Measurements from ENCODE around the gene LNPEP.
"Not testable (repeated sequence)": the region's sequence is repeated elsewhere in the genome, so short reads cannot be mapped to it uniquely, and the experiment has no call there.

The LNPEP gene

DNA sequence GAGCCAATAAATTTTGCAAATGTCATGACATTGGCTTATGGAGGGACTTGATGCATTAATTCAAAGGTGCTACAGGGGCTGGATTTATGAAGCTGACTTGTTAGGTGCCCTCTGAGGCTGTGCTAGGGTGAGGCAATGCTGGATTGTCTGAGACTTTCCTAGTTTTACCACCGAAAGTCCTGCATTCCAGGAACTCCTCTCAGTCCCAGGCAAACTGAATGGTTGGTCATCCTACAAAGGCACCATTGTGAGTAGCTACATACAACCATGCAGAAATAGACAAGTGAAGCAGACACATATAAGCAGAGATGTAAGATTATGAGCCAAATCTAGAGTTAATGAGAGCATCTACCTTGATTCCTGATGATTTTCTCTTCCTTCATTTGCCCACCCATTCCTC is 111.2 kb downstream of the LNPEP start:
- DNase-seq (ENCODE audit: low read depth in 2 of 2, low spot score in 1 of 2) = no peak

DNA sequence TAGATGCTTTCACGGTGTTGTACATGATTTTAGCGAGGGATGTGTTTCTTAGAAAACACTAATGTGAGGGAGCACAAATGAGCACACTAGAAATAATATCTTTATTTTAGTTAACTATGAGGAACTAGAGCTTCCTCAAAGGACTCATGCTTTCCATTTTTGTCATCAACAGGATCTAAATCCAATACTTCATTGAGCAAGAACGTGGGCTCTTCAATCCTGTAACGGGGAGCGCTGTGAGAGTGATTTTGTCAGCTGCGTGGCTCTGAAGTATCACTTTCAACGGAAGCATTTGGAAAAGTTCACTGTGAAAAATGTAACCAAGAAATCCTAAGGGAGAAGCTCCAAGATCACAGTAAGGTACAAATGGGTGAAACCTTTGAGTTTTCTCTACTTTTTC is 113.3 kb downstream of the LNPEP start:
- no peak for DNase-seq (ENCODE audit: low read depth in 2 of 2, low spot score in 1 of 2)

DNA sequence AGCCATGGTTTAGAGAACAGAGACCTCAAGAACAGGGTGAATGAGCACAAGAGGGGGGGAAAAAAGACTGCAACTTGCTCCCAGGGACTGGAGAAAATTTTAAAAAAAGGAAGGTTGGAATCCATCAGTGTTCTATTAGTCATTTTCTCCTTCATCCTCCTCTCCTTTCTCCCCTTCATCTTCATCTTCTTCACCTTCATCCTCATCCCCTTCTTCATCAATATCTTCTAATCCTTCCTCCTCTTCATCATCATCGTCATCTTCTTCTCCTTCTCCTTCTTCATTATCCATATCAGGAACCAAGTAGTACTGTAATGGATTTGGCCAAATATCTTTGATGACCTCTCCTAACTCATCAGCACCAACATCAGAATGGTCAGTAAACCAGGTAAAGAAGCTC is 120.4 kb downstream of the LNPEP start:
- no peak for DNase-seq (ENCODE audit: low read depth in 2 of 2, low spot score in 1 of 2)

DNA sequence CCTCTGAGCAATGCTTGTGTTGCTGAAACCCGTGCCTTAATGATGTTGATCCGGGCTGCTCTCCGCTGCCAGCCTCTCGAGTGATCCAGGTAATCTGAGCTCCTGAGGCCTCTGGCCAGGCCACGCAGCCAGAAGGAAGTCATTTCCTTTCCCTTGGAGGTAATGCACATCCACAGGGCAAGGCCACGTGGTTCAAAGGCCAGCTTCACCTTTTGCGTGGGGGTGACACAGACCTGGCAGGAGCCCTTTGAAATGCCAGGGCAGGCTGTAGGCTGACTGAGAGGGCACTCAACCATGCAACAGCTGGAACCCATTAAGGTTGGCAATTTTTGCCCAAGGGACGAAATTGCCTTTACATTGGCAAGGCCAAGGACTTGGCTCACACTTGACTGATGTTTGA is 126.2 kb downstream of the LNPEP start:
- DNase-seq (ENCODE audit: low read depth in 2 of 2, low spot score in 1 of 2) = no peak

DNA sequence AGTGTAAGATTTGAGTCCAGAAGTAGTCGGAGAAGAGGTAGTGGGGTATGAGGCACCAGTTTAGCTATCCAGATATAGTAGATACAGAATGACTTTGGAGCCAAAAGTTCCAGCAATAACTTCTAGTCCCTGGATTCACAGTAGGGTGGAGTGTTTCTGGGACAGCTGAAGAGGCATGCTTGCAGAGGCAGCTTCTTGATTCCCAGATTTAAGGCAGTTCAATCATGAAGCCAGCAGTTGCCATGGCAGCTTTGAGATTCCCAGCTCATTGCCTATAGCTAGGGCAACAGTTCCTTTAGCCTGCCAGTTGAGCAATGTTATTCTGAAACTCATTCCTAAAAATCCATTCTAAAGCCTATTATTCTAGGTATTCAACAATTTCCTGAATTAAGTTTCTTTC is 127.4 kb downstream of the LNPEP start:
- no peak for DNase-seq (ENCODE audit: low read depth in 2 of 2, low spot score in 1 of 2)

DNA sequence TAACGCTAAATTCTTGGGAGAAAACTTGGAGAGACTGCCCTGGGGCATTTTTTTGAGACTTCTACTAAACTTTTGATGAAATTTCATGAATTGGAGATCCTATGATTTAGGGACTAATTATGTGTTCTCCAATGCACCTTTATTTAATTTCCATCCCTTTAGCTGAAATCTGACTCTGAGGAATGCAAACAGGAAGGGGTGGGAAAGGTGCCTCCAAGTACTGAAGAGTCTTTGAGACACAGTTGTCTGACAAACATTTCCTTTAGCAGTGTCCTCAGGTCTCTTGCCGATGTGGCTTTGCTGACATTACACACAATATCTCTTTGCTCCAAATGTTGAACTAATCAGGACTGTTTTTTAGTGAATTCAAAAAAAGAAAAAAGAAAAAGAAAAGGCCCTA is 129.6 kb downstream of the LNPEP start:
- no peak for DNase-seq (ENCODE audit: low read depth in 2 of 2, low spot score in 1 of 2)

DNA sequence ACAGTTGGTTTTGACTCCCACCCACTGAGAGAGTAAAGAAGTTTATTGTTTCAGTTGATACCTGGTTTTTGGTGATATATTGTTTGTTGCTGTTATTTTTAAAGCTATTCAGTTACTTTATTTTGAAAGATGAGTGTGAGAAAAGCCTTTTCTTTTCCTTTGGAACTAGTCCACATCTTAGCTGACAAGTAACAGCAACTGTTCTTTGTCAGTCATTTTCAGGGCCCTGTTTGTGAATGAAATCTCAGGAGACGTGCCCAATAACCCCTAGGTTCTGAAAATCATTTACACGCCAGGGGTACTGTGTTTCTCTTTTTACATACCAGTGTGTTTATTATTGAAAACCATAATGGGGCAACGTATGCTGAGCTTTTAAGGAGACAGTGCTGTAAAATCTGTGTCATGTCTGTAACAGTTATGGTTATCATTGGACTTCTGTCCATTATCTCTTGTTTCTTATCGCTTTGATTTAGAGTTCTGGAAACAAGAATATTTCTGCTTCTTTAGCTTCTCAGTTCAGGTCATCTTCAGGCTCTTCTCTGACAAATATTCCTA is 131.5 kb downstream of the LNPEP start:
- no peak for DNase-seq (ENCODE audit: low read depth in 2 of 2, low spot score in 1 of 2)

DNA sequence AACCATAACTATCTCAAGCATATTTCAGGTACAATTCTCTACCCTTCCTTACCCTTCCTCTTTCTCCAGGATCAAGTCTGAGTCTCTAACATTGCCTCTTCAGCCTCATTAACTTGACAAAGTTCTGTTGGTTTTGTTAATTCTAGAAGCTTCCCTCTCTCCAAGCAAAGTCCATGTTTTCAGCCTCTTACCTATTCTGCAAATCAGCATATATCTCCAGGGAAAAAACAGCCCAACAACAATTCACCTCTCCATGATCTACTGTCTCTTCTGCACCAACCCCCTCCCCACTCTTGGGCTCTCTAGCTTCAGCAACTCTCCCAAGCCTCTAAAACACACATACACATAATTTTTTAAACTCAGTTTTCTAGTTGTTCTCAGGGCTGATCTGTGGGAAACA is 134.4 kb downstream of the LNPEP start:
- DNase-seq (ENCODE audit: low read depth in 2 of 2, low spot score in 1 of 2) = no peak

DNA sequence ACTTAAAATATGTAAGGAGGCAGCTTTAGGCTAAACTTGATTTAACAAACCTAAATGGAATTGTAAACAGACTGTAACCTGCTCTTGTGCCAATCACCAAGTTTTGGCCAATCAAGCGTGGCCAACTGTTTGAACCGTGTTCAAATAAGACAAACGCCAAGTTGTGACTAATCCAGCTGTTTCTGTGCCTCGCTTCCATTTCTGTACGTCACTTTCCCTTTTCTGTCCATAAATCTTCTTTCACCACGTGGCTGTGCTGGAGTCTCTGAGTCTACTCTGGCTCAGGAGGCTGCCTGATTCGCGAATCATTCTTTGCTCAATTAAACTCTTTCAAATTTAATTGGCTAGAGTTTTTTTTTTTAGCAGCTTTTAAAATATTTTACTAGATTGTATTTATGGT is 135.2 kb downstream of the LNPEP start:
- DNase-seq (ENCODE audit: low read depth in 2 of 2, low spot score in 1 of 2) = no peak

DNA sequence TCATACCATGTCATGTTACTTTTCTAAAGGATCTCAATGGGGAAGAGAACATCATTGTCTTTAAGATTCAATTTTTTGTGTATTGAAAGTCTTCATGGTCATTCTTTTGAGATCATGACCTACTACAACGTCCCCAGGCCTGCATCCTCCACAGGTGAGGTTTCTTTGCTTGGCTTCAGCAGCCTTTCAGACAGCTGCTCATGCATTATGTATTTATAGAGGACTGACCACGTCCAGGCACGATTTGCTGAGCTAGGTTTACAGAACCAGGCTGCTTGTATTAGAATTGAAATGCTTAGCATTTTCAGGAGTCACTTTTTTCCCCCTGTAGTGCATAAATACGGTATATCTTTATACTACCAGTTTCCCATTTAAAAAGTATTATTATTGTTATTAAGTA is 136.1 kb downstream of the LNPEP start:
- no peak for DNase-seq (ENCODE audit: low read depth in 2 of 2, low spot score in 1 of 2)

DNA sequence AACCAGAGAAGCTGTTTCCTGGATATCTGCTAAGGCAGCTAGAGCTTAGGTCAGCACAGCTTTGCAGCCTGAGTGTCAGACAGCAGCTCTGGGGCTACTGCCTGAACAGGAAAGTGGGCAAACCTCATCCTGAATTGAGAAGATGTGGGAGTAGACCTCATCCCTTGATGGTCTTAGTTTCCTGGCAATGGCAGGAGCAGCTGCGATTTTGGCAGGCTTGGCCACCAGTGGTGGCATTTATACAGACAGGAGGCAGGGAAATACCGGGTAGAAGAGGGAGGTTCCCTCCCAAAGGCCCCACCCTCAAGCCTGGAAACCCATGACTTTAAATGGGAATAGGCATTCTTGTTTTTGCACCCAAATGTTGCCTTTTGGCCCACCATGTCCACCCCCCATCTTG is 136.8 kb downstream of the LNPEP start:
- no peak for DNase-seq (ENCODE audit: low read depth in 2 of 2, low spot score in 1 of 2)

DNA sequence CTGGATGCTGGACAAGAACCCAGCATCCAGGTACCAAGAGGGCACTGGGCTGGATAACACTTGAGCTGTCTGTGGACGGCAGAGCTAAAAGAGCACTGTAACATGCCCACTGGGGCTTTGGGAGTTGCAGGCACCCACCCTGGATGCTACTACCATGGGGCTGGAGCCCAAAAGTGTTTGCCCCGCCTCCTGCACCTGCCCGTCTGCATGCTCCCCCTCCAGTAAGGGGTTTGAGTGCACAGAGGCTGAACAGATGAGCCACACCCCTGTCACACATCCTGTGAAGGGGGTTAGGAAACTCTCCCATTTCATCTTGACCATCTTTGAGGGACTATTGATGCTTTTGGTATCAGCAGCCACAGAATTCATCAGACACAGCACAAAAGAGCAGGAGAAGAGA is 137.5 kb downstream of the LNPEP start:
- DNase-seq (ENCODE audit: low read depth in 2 of 2, low spot score in 1 of 2) = no peak

DNA sequence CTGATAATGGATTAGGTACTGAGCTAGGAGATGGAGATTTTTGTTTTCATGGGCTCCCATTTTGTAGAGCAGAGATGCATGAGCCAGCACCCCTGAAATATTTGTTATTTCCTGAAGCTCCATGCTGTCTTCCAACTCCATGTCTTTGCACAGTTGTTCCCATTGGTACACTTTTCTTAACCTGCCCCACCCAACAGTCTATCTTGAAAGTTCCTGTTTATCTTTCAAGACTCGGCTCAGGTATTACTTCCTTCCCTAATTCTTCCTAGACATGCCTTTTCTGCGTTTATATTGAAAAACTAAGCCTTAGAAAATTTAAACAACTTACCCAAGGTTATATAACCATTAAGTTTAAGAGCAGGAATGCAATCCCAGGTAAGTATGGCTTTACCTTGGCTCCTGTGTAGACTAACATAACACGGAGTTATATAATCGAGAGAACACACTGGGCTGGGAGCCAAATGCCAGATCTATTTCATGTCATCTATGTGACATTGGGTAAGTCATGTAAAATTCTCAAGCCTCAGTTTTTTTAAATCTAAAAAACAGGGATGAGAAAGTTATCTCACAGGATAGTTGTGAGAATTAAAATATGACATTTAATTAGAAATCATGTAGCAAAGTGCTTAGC is 139.1 kb downstream of the LNPEP start:
- no peak for DNase-seq (ENCODE audit: low read depth in 2 of 2, low spot score in 1 of 2)

DNA sequence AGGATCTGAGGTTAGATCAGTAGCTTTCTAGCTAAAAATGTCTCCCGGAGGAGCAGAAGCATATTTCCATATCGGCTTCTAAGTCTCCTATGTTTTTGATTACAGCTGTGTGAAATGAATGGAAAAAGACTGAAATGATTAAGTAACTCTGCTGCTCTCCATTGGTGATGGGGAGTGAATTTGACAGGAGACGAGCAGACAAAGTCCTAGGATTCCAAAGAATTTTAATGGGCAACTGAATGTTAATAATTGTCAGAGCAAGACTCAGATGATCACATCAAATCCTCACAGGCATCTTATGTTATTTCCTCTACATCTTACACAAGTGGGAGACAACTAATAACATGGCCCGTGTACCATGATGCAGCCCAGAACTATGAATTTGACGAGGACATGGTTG is 139.8 kb downstream of the LNPEP start:
- DNase-seq (ENCODE audit: low read depth in 2 of 2, low spot score in 1 of 2) = no peak

DNA sequence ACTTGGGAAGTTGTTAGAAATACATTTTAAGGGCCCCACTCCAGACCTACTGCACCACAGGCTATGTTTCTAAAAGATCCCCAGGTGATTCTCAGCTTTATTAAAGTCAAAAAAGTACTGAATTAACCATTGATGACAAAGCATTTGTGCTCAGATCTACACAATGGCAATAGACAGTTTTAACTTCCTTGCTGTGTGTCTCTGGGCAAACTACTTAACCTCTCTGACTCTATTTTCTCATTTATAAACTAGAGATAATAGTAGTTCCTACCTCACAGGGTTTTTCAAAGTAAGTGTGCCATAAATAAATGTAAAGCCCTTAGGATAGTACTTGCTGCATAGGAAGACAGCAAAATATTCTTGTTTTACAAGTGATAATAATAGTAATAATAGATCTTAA is 140.2 kb downstream of the LNPEP start:
- DNase-seq (ENCODE audit: low read depth in 2 of 2, low spot score in 1 of 2) = no peak

DNA sequence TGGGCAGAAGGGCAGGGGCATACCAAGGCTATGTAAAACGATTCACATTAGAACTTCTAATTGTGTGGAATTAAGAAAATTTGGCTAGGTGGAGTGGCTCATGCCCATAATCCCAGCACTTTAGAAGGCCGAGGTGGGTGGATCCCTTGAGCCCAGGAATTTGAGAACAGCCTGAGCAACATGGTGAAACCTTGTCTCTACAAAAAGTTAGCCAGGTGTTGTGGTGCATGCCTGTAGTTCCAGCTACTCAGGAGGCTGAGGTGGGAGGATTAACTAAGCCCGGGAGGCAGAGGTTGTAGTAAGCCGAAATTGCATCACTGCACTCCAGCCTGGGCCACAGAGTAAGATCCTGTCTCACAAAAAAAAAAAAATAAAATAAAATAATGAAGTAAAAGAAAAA is 141.4 kb downstream of the LNPEP start:
- no peak for DNase-seq (ENCODE audit: low read depth in 2 of 2, low spot score in 1 of 2)

DNA sequence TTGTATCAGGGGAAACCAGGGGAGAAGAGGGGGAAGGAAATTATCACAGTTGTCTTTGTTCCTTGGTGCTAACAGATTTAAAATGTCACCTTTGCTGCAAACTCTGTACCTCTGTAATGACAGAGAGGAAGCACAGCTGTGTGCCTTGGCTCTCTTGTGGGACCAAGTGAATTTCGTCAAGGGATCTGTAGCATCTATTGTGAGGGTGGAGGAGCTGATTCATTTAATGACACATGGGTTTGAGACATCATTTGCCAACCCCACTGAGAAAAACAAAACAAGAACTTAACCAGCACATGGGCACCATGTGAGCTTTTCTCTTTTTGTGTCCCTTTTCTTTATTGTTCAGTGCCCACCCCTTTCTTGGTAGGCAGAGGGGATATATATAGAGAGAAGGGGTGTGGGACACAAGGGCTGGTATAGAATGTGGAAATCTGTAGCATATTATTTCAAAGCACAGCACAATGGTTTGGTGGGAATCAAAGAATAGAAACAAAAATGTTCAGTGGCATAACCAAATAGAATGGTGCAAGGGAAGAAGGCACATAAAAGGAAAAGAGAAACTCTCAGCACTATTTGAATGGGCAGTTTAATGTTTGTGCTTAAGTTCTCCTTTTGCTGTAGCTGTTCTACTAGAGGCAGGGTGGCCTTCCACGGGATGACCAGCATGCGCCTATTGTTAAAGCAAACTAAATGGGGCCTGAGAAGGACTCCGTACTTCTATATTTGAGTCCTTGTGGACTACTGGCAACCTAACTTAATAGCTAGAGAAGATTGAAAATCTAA is 143.3 kb downstream of the LNPEP start:
- no peak for DNase-seq (ENCODE audit: low read depth in 2 of 2, low spot score in 1 of 2)

DNA sequence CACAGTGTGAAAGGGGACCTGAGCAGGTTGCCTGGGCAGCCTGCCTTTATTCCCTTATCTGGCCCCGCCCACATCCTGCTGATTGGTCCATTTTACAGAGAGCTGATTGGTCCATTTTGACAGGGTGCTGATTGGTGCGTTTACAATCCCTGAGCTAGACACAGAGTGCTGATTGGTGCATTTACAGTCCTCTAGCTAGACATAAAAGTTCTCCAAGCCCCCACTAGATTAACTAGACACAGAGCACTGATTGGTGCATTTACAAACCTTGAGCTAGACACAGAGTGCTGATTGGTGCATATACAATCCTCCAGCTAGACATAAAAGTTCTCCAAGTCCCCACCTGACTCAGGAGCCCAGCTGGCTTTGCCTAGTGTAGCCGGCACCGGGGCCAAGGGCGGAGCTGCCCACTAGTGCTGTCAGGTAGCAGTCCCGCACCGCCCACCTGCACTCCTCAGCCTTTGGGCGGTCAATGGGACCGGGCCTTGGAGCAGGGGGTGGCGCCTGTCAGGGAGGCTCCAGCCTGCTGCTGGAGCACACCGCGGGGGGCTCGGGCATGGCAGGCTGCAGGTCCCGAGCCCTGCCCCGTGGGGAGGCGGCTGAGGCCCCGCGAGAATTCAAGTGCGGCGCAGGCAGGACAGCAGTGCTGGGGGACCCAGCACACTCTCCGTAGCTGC is 149.0 kb downstream of the LNPEP start:
- DNase-seq (ENCODE audit: low read depth in 2 of 2, low spot score in 1 of 2) = not testable (repeated sequence)

DNA sequence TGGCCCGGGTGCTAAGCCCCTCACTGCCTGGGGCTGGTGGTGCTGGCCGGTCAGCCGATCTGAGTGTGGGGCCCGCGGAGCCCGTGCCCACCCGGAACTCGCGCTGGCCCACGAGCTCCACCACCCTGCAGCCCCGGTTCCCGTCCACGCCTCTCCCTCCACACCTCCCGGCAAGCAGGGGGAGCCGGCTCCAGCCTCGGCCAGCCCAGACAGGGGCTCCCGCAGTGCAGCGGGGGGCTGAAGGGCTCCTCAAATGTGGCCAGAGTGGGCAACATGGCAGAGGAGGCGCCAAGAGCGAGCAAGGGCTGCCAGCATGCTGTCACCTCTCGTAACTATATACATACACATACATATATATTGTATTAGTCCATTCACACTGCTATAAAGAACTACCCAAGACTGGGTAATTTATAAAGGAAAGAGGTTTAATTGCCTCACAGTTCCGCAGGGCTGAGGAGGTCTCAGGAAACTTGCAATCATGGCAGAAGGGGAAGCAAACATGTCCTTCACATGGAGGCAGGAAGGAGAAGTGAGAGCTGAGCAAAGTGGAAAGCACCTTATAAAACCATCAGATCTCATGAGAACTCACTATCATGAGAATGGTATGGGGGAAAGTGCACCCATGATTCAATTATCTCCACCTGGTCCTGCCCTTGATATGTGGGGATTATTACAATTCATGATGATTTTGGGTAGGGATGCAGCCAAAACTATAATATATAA is 149.7 kb downstream of the LNPEP start:
- no peak for DNase-seq (ENCODE audit: low read depth in 2 of 2, low spot score in 1 of 2)

All from stimulated activated CD8-positive, alpha-beta memory T cell treated with anti-CD3 and anti-CD28 coated beads, Interleukin-4, amount 100 ng/mL, for 4 hours (primary cell).